HepG2 (cell line): ENCODE results near the gene GLIS2. TPM values are rescaled to one million over a fixed set of nuclear protein-coding genes. Genes with fewer than 3 reads are reported as not detected.
A peak's percentile ranks its signal among the peaks of the same experiment; 100 is the strongest.

Experiments used
- AKNA ChIP-seq: sonication (generic); formaldehyde crosslinking; IDR thresholded peaks from 2 replicates; pipeline ENCODE4 v1.4.0; 2020; ENCODE audit warnings: missing genetic modification reagents, borderline replicate concordance
- GRHL1 ChIP-seq: sonication (generic); formaldehyde crosslinking; conservative IDR thresholded peaks from 2 replicates; pipeline ENCODE4 v1.8.0; 2022; ENCODE audit warnings: missing genetic modification reagents
- ISL2 ChIP-seq: sonication (generic); formaldehyde crosslinking; IDR thresholded peaks from 2 replicates; pipeline ENCODE4 v1.5.0; 2020; ENCODE audit warnings: missing genetic modification reagents
- JUND ChIP-seq: sonication (generic); formaldehyde crosslinking; IDR thresholded peaks from 2 replicates; pipeline ENCODE4 v1.8.0; 2022; ENCODE audit warnings: mild to moderate bottlenecking, missing genetic modification reagents
- PHF8 ChIP-seq: sonication (generic); formaldehyde crosslinking; IDR thresholded peaks from 2 replicates; pipeline ENCODE4 v1.5.0; 2020; ENCODE audit warnings: missing genetic modification reagents
- REL ChIP-seq: sonication (generic); formaldehyde crosslinking; conservative IDR thresholded peaks from 2 replicates; pipeline ENCODE4 v1.8.0; 2022; ENCODE audit warnings: mild to moderate bottlenecking, missing genetic modification reagents, moderate library complexity
- RERE ChIP-seq: IDR thresholded peaks from 2 replicates; pipeline ENCODE4 v1.6.1; 2016; ENCODE audit warnings: low read depth, missing genetic modification reagents, missing compliant biosample characterization
- RFX1 ChIP-seq: fragments of 450-650 bp; IDR thresholded peaks from 2 replicates; pipeline ENCODE4 v1.6.1; 2017
- ZBTB42 ChIP-seq: sonication (generic); formaldehyde crosslinking; IDR thresholded peaks from 2 replicates; pipeline ENCODE4 v1.5.0; 2020; ENCODE audit warnings: mild to moderate bottlenecking, missing genetic modification reagents
- ZNF224 ChIP-seq: sonication (generic); formaldehyde crosslinking; IDR thresholded peaks from 2 replicates; pipeline ENCODE4 v1.5.0; 2020; ENCODE audit warnings: mild to moderate bottlenecking, missing genetic modification reagents
- ZNF282 ChIP-seq: fragments of 450-650 bp; IDR thresholded peaks from 2 replicates; pipeline ENCODE4 v1.6.1; 2018; ENCODE audit not compliant: partially characterized antibody
- ZNF3 ChIP-seq: IDR thresholded peaks from 2 replicates; pipeline ENCODE4 v1.7.0; 2017; ENCODE audit warnings: inconsistent platforms
- ZNF557 ChIP-seq: sonication (generic); formaldehyde crosslinking; IDR thresholded peaks from 2 replicates; pipeline ENCODE4 v1.4.0; 2020; ENCODE audit warnings: missing genetic modification reagents
- ZNF563 ChIP-seq: sonication (generic); formaldehyde crosslinking; IDR thresholded peaks from 2 replicates; pipeline ENCODE4 v1.8.0; 2022; ENCODE audit warnings: mild to moderate bottlenecking, moderate library complexity, missing genetic modification reagents
- ZNF580 ChIP-seq: IDR thresholded peaks from 2 replicates; pipeline ENCODE4 v1.6.1; 2016; ENCODE audit warnings: low read depth, borderline replicate concordance
- ZNF619 ChIP-seq: sonication (generic); formaldehyde crosslinking; IDR thresholded peaks from 2 replicates; pipeline ENCODE4 v1.4.0; 2020; ENCODE audit warnings: mild to moderate bottlenecking, missing genetic modification reagents
- ZNF644 ChIP-seq: IDR thresholded peaks from 2 replicates; pipeline ENCODE4 v1.6.1; 2016; ENCODE audit warnings: low read depth
- polyA plus RNA-seq, 8 experiments: library from polyadenylated mRNA; depleted of rRNA in 3 of 8; stranded (reverse) in 7 of 8; unstranded in 1 of 8; fragments of >200 nt; fragmentation: Illumina TruSeq in 4 of 8; extraction: Trizol in 4 of 8; gene quantifications; 2 replicates each; pipeline versions ENCODE4 v1.2.1 to v1.2.3, GENCODE V29; 2011 to 2016; ENCODE audit warnings: low read depth in 4 of 8, missing spikeins in 1 of 8, mixed read lengths in 1 of 8; ENCODE audit not compliant: insufficient read depth in 1 of 8
- total RNA-seq, 5 experiments: library from RNA; depleted of rRNA; stranded (reverse); fragments of >200 nt; fragmentation: Illumina TruSeq; extraction: Trizol; gene quantifications; 2 replicates each; pipeline ENCODE4 v1.2.3, GENCODE V29; 2016; ENCODE audit warnings: low read depth in 1 of 5

The GLIS2 gene
- total and polyA plus RNA-seq, 2 of the 13 experiments (the other 11 are each of a cell fraction or from before 2014, with no cell fraction given) = 0.28 to 0.29 TPM

GRCh38 chr16:4345836-4346781 lies 30.2 kb downstream of the GLIS2 start (continued):
- TF ChIP-seq RERE (CRISPR knock-in tag) = peak; percentile 78; the same call in 1 of the 2 replicates
- TF ChIP-seq REL = no peak
- TF ChIP-seq ZNF3 = no peak
- peak; percentile 74; the same call in 1 of the 2 replicates for TF ChIP-seq ISL2 (CRISPR knock-in tag)
- TF ChIP-seq PHF8 (CRISPR knock-in tag) = peak; percentile 26; the same call in 1 of the 2 replicates
- TF ChIP-seq ZNF224 = 0 out of 2 replicates have a peak, but pooled peaks have one; percentile 38
- peak; percentile 49; the same call in 1 of the 2 replicates for TF ChIP-seq ZNF580 (CRISPR knock-in tag)
- no peak for TF ChIP-seq RFX1
- peak; percentile 62; the same call in 1 of the 2 replicates for TF ChIP-seq ZNF644 (CRISPR knock-in tag)
- TF ChIP-seq GRHL1 (CRISPR knock-in tag) = no peak
- no peak for TF ChIP-seq AKNA (CRISPR knock-in tag)
- TF ChIP-seq ZBTB42 (CRISPR knock-in tag) = no peak
- no peak for TF ChIP-seq ZNF619 (CRISPR knock-in tag)
- no peak for TF ChIP-seq ZNF282
- no peak for TF ChIP-seq ZNF557 (CRISPR knock-in tag)
- TF ChIP-seq JUND = peak; percentile 90
- no peak for TF ChIP-seq ZNF563
